ENCODE data around the gene TFAP2C. TPM values are rescaled to one million over a fixed set of nuclear protein-coding genes. Genes with fewer than 3 reads are reported as not detected.

The TFAP2C gene
- total RNA-seq, 1 experiment from 2014 or later = 6.9 TPM

- Histone ChIP-seq H3K36me3 (ENCODE audit: control insufficient read depth in 1 of 2, insufficient read depth in 2 of 2, low read length in 2 of 2) (no peaks in the 10 kb centered on the region), H3K9ac (ENCODE audit: low read length) (no peak overlapping the region), H2AFZ (ENCODE audit: low read depth, low read length, poor library complexity, severe bottlenecking) (no peak overlapping the region), H3K9me2 (ENCODE audit: insufficient read depth) (no peaks in the 10 kb centered on the region), H3K79me2 (ENCODE audit: insufficient read depth, low read length) (no peaks in the 10 kb centered on the region), H3K4me2 (ENCODE audit: low read length) (no peak overlapping the region), H3K27ac (ENCODE audit: low read depth, low read length) (no peak overlapping the region), H3K4me1 (ENCODE audit: control insufficient read depth in 1 of 2, insufficient read depth in 2 of 2, low read length in 2 of 2) (peaks cover 4 to 17% of the 10 kb centered on the region in 2 experiments), H3K4me3 (replicated peaks in 1 of 2; ENCODE audit: low read depth in 1 of 2, low read length in 2 of 2) (no peak overlapping the region), H3K9me3 (ENCODE audit: control insufficient read depth in 1 of 2, insufficient read depth in 1 of 2, low read depth in 1 of 2, low read length in 2 of 2) (no peaks in the 10 kb centered on the region), H3K27me3 (ENCODE audit: insufficient read depth, low read length) (no peaks in the 10 kb centered on the region), H4K20me1 (ENCODE audit: insufficient read depth) (no peaks in the 10 kb centered on the region)
- POLR2A ChIA-PET = no interaction called here
- RAD21 ChIA-PET (ENCODE audit: low non-redundant PET in 1 of 2, low total read pairs in 2 of 2, uncharacterized antibody in 2 of 2, unreplicated experiment in 2 of 2) = no interaction called here
- DNase-seq (ENCODE audit: low read depth, low spot score) (peak; percentile 10), ATAC-seq (peak; percentile 20)
- no TSS peak for BruUV-seq (replicated peaks)
- TF ChIP-seq RAD21 (IDR thresholded peaks at IDR 0.05; ENCODE audit: low read depth) = 0 out of 2 replicates have a peak, but pooled peaks have one; percentile 16
- TF ChIP-seq ZNF274 (IDR thresholded peaks at IDR 0.05; ENCODE audit: low read depth, low read length) = no peak
- peak in 2 of 3 experiments; percentile 61 to 71; a peak in 4 of 6 replicates for TF ChIP-seq CTCF (IDR thresholded peaks at IDR 0.05 in 2 of 3, conservative IDR thresholded peaks at IDR 0.05 in 1 of 3; ENCODE audit: borderline replicate concordance in 1 of 3, insufficient read depth in 1 of 3, low read depth in 2 of 3, low read length in 2 of 3)
- CTCF ChIA-PET = no interaction called here
- intact Hi-C loops (cut with micrococcal nuclease) = loop anchor here (5.0 kb wide), 1 partner anchor 161 kb away; no protein-coding TSS in a partner anchor
Measured at GRCh38 chr20:56626367-56627121, 2.6 kb upstream of the TFAP2C start.
